AG04449 (cell line): ENCODE data around the gene MAD1L1.

Experiments used
- CTCF ChIA-PET: fragments of 350-600 bp; formaldehyde crosslinking; extraction: SDS; loops from one replicate; lab custom pipeline; 2021; ENCODE audit warnings: antibody characterized with exemption; lab: Yijun Ruan, JAX
- POLR2A ChIA-PET: fragments of 400-600, 350-600 bp; formaldehyde crosslinking; extraction: SDS; loops from one replicate; lab custom pipeline; 2020; ENCODE audit warnings: antibody characterized with exemption, inconsistent platforms; lab: Yijun Ruan, JAX
- DNase-seq: peaks from one replicate; pipeline ENCODE4 v3.0.0-alpha.2; 2010; ENCODE audit warnings: low read depth, low spot score
- H3K4me3 ChIP-seq: 2 replicates; pipeline ENCODE4 v1.5.1; 2011; ENCODE audit warnings: low read depth, mild to moderate bottlenecking, control low read depth, low read length
- TF ChIP-seq, protein P1 (sequence below): IDR thresholded peaks from one replicate; pipeline ENCODE4 v1.5.1; 2011; ENCODE audit warnings: mild to moderate bottlenecking, moderate library complexity, low read length, control low read depth, inconsistent platforms; ENCODE audit not compliant: insufficient read depth; ENCODE audit errors: missing control alignments

MAD1L1 gene

GRCh38 chr7:2012981-2013380 is 219.8 kb downstream of the MAD1L1 start:
- no peak overlapping the region for H3K4me3 ChIP-seq
- TF ChIP-seq, protein P1, sequence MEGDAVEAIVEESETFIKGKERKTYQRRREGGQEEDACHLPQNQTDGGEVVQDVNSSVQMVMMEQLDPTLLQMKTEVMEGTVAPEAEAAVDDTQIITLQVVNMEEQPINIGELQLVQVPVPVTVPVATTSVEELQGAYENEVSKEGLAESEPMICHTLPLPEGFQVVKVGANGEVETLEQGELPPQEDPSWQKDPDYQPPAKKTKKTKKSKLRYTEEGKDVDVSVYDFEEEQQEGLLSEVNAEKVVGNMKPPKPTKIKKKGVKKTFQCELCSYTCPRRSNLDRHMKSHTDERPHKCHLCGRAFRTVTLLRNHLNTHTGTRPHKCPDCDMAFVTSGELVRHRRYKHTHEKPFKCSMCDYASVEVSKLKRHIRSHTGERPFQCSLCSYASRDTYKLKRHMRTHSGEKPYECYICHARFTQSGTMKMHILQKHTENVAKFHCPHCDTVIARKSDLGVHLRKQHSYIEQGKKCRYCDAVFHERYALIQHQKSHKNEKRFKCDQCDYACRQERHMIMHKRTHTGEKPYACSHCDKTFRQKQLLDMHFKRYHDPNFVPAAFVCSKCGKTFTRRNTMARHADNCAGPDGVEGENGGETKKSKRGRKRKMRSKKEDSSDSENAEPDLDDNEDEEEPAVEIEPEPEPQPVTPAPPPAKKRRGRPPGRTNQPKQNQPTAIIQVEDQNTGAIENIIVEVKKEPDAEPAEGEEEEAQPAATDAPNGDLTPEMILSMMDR = no peak
- ChIA-PET CTCF (no interaction called here), POLR2A (interaction anchor here (0.5 kb wide), 1 partner anchor 220 kb away, joined by 3 read pairs; the partner anchor contains the start of gene MAD1L1)
- DNase-seq = no peak

DNA sequence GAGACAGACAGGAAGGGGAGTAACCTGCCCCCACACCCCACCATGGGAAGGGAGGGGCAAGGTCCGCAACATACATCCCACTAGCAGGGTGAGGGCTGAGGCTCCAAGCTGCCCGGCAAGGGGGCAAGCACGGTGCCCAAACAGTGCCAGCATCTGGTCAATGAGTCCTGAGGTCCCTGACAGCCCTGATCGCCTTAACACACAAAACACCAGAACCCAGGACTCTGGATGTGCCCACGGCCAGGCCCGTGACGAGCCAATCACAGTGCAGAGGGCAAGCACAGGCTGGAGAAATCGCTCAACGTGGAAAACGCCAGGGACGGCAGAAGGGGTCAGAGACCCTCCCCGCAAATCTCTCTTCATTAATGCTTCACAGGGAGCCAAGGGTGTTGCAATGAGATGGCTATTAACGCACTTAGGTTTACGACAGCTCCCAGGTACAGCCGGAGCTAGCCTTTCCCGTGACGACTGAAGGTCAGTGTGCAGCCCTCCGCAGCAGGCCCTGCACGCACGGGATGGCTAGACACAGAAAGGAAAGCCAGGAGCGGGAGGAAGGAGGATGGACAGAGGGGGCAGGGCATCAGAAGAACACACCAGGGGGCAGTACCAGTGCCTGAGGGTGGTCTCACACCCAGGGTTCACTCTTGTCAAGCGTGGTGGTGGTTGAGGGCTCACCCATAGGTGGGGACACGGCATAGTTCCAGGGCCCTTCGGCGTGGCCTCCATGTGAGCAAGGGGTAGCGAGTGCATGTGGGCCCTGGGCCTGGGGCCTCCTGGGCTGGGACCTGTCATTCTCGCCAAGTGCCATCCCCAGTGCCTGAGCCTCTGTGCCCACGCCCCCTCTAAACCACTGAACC is 220.5 kb downstream of the MAD1L1 start:
- DNase-seq = no peak
- ChIA-PET CTCF (no interaction called here), POLR2A (interaction anchor here (0.5 kb wide), 1 partner anchor 221 kb away, joined by 3 read pairs; the partner anchor contains the start of gene MAD1L1)
- TF ChIP-seq, protein P1 = no peak
- no peak overlapping the region for H3K4me3 ChIP-seq

- ChIA-PET POLR2A (no interaction called here), CTCF (no interaction called here)
- H3K4me3 ChIP-seq = no peak overlapping the region
- TF ChIP-seq, protein P1 = no peak
- DNase-seq = no peak
Observed at GRCh38 chr7:2011266-2012043, 221.3 kb downstream of the MAD1L1 start.

- TF ChIP-seq, protein P1 = no peak
- H3K4me3 ChIP-seq = no peak overlapping the region
- DNase-seq = no peak
- ChIA-PET POLR2A (interaction anchor here (0.7 kb wide), 1 partner anchor 26 kb away, joined by 3 read pairs; no protein-coding TSS in a partner anchor), CTCF (no interaction called here)
Observed at GRCh38 chr7:2010551-2011265, 222.0 kb downstream of the MAD1L1 start.

GRCh38 chr7:2010101-2010500 is 222.6 kb downstream of the MAD1L1 start:
- TF ChIP-seq, protein P1 = no peak
- ChIA-PET CTCF (no interaction called here), POLR2A (interaction anchor here (0.7 kb wide), 1 partner anchor 27 kb away, joined by 3 read pairs; no protein-coding TSS in a partner anchor)
- DNase-seq = no peak
- H3K4me3 ChIP-seq = no peak overlapping the region
